T-helper 22 cell (primary cell): ENCODE results near the gene NAT8L.
"Not testable (repeated sequence)": the region's sequence is repeated elsewhere in the genome, so short reads cannot be mapped to it uniquely, and the experiment has no call there.

Source experiments
- DNase-seq: peaks from one replicate; pipeline ENCODE4 v3.0.0-alpha.2; 2020; ENCODE audit warnings: low read depth

Gene NAT8L

GRCh38 chr4:2059046-2059725 lies at the start of gene NAT8L:
Gene NAT8L, plus strand, starts transcription at chr4:2059327. Its CDS starts 185 bp downstream, at chr4:2059512.
- DNase-seq = no peak

GRCh38 chr4:2009651-2010233 lies 49.4 kb upstream of the NAT8L start:
- peak; percentile 45 for DNase-seq

GRCh38 chr4:2011583-2011982 lies 47.5 kb upstream of the NAT8L start:
- DNase-seq = no peak

GRCh38 chr4:2015008-2015407 lies 44.1 kb upstream of the NAT8L start:
- DNase-seq = no peak

GRCh38 chr4:2021358-2022018 lies 37.6 kb upstream of the NAT8L start:
- DNase-seq = not testable (repeated sequence)

- no peak for DNase-seq
Observed at GRCh38 chr4:2024683-2025082, 34.4 kb upstream of the NAT8L start.

GRCh38 chr4:2025817-2026216 lies 33.3 kb upstream of the NAT8L start:
- DNase-seq = no peak

- DNase-seq = not testable (repeated sequence)
Observed at GRCh38 chr4:2027120-2027519, 32.0 kb upstream of the NAT8L start.

GRCh38 chr4:2031161-2031560 lies 28.0 kb upstream of the NAT8L start:
- DNase-seq = not testable (repeated sequence)

GRCh38 chr4:2036327-2036726 lies 22.8 kb upstream of the NAT8L start:
- DNase-seq = no peak

GRCh38 chr4:2036866-2037265 lies 22.3 kb upstream of the NAT8L start:
- no peak for DNase-seq

- DNase-seq = no peak
Observed at GRCh38 chr4:2040391-2041238, 18.5 kb upstream of the NAT8L start.

- DNase-seq = peak; percentile 64
Observed at GRCh38 chr4:2041239-2042130, 17.6 kb upstream of the NAT8L start.

- DNase-seq = no peak
Observed at GRCh38 chr4:2042204-2042946, 16.8 kb upstream of the NAT8L start.

GRCh38 chr4:2042947-2043395 lies 16.2 kb upstream of the NAT8L start:
- no peak for DNase-seq

- no peak for DNase-seq
Observed at GRCh38 chr4:2043396-2044118, 15.6 kb upstream of the NAT8L start.

- DNase-seq = no peak
Observed at GRCh38 chr4:2044119-2044485, 15.0 kb upstream of the NAT8L start.

- no peak for DNase-seq
Observed at GRCh38 chr4:2044542-2045517, 14.3 kb upstream of the NAT8L start.

- no peak for DNase-seq
Observed at GRCh38 chr4:2045518-2045951, 13.6 kb upstream of the NAT8L start.
